GM21529 (cell line): ENCODE results near the gene FCHO2.

Experiments
- ATAC-seq: cut with Tn5 transposase; IDR thresholded peaks from one replicate; pipeline ENCODE4 v1.9.1; 2021; ENCODE audit not compliant: unreplicated experiment

FCHO2 gene

DNA sequence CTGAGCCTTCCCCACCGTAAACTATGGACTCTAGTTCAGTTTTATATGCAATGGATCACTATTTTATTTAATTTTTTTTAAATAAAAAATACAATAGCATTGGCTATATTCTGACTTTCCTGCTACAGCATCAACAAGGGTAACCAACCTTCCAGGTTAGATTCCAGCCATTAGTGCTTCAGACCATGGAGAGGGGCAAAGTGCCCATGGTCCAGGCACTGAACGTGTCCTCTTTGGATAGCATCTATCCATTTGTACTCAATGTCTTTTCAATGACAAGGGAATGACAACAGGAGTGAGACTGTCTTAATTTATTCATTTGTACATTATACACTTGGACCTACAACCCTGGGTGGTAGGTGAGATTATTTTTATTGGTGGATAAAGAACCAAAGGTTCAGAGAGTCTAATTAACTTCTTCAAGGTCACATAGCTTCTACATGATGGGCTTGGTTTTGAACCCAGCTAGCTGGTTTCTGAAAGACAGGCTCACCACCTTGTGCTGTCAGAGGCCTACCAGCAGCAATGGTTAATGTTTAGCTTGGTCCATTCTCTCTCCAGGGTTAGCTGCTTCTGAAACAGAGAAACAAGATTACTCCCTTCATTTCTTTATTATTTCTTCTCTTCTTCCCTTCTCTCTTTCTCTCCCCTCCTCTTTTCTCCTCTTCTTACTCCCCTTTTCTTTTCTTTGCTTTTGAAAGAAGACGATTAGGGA is 176.0 kb downstream of the FCHO2 start:
- ATAC-seq: no peak

DNA sequence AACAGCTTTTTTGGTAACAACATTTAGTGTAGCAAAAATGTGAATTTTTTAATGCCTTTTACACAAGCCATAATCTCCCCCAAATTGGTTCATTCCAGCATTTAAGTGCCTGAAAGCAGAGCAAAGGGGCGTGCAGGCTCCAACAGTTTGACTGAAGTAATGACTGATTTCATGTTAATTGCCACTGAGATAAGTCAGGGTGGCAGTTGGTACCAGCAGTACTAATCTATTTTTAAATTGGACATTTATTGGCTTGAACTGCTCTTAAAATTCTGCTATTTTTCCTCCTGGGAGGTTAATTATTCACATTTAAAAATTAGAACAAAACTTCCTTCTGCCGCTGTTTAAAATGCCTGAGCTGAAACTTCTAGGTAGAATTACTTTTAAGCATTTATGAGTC is 176.9 kb downstream of the FCHO2 start:
- ATAC-seq: no peak

DNA sequence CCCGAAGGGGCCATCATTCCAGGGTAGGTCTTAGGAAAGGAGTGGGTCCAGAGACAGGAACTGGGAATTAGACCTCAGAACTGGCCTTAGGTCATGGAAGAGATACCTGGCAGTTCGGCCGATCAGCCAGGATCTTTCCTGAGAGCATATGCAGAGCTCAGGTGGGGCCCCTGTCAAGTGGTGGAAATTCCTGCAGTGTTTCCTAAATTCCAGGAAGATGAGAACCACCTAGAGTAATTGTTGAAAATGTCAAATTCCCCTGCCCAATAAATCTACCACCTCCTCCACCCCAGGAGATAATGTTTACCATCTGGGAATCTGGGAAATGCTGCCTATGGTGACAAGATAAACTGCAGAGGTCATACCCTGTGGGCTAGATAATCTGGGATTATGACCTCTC is 179.2 kb downstream of the FCHO2 start:
- ATAC-seq: no peak

DNA sequence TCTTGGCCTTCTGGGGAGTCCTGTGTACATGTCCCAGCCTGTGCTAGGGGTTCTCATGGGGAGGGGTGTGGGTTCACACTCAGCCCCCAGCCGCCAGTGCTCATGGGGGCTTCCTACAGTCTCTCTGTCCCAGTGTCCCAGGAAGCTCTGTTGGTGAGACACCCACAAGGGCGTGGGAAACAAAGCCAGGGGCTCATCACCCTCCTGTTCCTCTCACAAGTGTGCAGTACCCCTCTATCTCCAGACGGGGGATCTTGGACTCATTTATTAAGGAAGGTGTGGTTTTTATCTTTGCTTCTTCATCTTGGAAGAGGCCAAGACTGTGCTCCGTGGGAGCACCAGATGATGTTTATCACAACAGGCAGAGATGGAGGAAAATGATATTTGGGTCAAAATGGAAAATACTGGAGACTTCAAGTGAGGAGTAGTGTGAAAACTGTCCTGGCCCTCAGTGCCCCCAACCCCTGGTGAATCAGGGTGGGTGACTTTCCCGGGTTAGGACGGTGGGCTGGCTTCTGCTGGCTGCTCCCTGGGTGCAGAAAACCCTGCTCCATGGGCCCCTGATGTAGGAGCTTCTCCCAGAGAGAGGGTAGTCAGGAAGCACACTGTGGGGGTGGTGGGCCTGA is 179.7 kb downstream of the FCHO2 start:
- no peak for ATAC-seq

DNA sequence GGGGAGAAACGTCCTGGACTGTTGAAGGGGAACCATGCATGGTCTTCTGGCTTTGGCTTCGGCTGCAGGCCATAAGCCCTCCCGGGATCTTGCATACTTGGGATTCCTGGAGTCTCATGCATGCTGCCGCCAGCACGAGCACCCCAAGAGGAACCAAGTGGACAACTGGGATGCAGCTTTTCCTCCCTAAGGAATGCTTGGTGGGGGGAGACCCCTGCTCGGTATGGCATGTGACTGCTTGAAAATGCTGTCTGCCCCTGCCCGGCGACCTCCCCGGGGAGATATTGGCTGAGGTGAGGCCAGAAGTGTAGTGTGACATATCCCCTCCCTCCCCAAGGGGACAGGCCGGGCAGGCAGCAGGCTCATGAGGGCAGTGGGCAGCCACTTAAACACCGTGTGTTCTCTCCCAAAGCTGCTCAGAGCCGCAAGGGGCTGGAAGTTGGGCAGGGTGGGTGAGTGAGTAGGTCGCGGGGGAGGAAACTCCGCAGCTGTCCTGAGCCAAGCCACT is 180.3 kb downstream of the FCHO2 start:
- ATAC-seq: no peak

DNA sequence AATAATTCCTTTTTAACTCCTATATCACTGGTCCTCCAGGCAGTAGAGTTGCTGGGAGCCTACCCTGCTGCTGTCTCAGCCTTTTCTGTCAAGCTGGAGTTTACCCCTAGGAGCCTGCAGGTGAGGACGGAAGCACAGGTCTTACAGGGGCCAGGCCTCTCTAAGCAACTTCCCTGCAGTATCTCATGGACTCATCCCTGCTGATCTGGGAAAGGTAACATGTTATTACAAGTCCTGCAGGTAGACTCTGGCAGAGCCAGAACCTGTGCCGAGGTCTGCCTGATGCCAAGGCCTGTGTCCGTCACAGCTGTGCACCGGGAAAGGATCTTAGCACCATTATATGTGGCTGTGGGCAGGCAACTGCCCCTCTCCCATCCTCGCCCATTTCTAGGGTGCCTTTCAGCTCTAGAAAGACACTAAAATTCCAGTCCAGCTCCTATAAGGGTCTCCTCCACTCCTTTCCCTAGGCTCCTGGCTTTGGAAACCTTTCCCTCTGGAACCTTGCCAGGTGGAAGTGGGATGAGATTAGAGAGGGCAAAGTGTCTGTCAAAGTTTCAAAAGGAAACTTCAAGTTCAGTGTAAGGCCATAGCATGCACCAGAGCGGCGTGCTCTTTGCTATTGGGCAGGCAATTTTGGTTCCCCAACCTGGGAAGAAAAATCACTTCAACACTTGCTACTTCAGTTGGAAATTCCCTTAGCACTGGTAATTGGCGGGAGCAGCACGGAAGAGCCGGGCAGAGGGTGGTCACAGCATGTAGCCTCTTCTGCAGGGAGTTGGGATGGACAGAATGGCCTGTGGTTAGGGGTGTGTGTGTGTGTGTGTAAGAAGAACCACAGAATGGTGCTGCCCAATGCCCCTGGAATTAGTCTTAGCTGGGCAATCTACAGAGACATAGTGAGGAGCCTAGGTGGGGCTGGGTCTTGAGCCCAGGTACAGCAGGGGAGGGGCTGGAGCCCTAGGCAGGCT is 182.0 kb downstream of the FCHO2 start:
- ATAC-seq: no peak

DNA sequence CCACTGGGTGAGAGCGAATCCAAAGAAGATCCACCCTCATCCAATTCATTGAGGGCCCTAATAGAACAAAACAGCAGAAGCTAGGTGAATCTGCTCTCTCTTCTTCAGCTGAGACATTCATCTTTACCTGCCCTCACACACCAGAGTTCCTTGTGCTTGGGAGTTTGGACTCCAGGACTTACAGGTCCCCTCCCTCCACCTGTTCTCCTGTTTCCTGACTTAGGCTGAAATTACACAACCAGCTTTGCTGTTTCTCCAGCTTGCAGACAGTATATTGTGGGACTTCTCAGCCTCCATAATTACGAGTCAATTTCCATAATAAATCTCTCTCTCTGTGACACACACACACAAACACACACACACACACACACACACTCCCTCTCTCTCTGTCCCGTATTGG is 183.6 kb downstream of the FCHO2 start:
- no peak for ATAC-seq
